Naive thymus-derived CD4-positive, alpha-beta T cell (primary cell): ENCODE measurements around the gene NACC2. TPM values are rescaled to one million over a fixed set of nuclear protein-coding genes. Genes with fewer than 3 reads are reported as not detected.
A peak's percentile ranks its signal among the peaks of the same experiment; 100 is the strongest.

ENCODE experiments used
- ATAC-seq: fragments of 150-1000 bp; cut with Tn5 transposase; 2 replicates; pipeline ENCODE4 v1.10.0; 2021; ENCODE audit warnings: mild to moderate bottlenecking, moderate library complexity
- CTCF ChIA-PET: fragments of 350-600 bp; sonication (Branson Sonifier 250); formaldehyde crosslinking; loops from one replicate; lab custom pipeline; 2021; ENCODE audit warnings: antibody characterized with exemption; lab: Charles Lee
- POLR2A ChIA-PET: fragments of 350-600 bp; sonication (Branson Sonifier 250); formaldehyde crosslinking; loops from one replicate; lab custom pipeline; 2021; ENCODE audit warnings: antibody characterized with exemption, inconsistent platforms; lab: Charles Lee
- DNase-seq, 9 donors: peaks; one replicate each; pipeline versions ENCODE4 v3.0.0 to v3.0.0-alpha.2; 2020 to 2022; ENCODE audit warnings: mixed read lengths in 1 of 9
- H3K27ac ChIP-seq: one replicate; pipeline ENCODE4 v1.7.0; 2013; ENCODE audit warnings: mild to moderate bottlenecking, low read depth, low read length, moderate library complexity
- H3K27me3 ChIP-seq, 2 donors: one replicate each; pipeline ENCODE4 v1.7.0; 2013; ENCODE audit warnings: low read length in 2 of 2, mild to moderate bottlenecking in 2 of 2, moderate library complexity in 2 of 2; ENCODE audit not compliant: control insufficient read depth in 2 of 2, insufficient read depth in 2 of 2
- H3K36me3 ChIP-seq, 3 experiments: 1 replicate in 2 of 3; 2 replicates in 1 of 3; pipeline ENCODE4 v1.7.0; 2013; ENCODE audit warnings: low read length in 3 of 3, mild to moderate bottlenecking in 3 of 3, moderate library complexity in 1 of 3; ENCODE audit not compliant: insufficient read depth in 3 of 3, control insufficient read depth in 2 of 3
- H3K4me1 ChIP-seq, 2 donors: one replicate each; pipeline ENCODE4 v1.7.0; 2013; ENCODE audit warnings: low read length in 2 of 2, mild to moderate bottlenecking in 2 of 2, moderate library complexity in 1 of 2; ENCODE audit not compliant: control insufficient read depth in 2 of 2, insufficient read depth in 2 of 2
- H3K4me3 ChIP-seq: 2 replicates; pipeline ENCODE4 v1.7.0; 2013; ENCODE audit warnings: mild to moderate bottlenecking, low read length
- H3K9me3 ChIP-seq, 3 experiments: 1 replicate in 2 of 3; 2 replicates in 1 of 3; pipeline ENCODE4 v1.7.0; 2013; ENCODE audit warnings: low read length in 3 of 3; ENCODE audit not compliant: control insufficient read depth in 2 of 3
- H3K27ac Mint-ChIP-seq, 9 donors: one replicate each; pipeline ENCODE4 v1.8.0; 2020 to 2022; ENCODE audit warnings: mixed read lengths in 9 of 9, mild to moderate bottlenecking in 8 of 9, moderate library complexity in 5 of 9, inconsistent platforms in 2 of 9
- H3K27me3 Mint-ChIP-seq, 5 donors: one replicate each; pipeline ENCODE4 v1.8.0; 2021 to 2022; ENCODE audit warnings: mixed read lengths in 5 of 5, mild to moderate bottlenecking in 1 of 5
- H3K36me3 Mint-ChIP-seq, 5 donors: one replicate each; pipeline ENCODE4 v1.8.0; 2020 to 2022; ENCODE audit warnings: mixed read lengths in 5 of 5, mild to moderate bottlenecking in 3 of 5, inconsistent platforms in 1 of 5
- H3K4me1 Mint-ChIP-seq, 7 donors: one replicate each; pipeline ENCODE4 v1.8.0; 2020 to 2022; ENCODE audit warnings: mixed read lengths in 7 of 7, mild to moderate bottlenecking in 3 of 7, inconsistent platforms in 1 of 7
- H3K4me3 Mint-ChIP-seq, 10 donors: one replicate each; pipeline ENCODE4 v1.8.0; 2020 to 2022; ENCODE audit warnings: mild to moderate bottlenecking in 10 of 10, mixed read lengths in 10 of 10, moderate library complexity in 6 of 10, inconsistent platforms in 2 of 10
- H3K9me3 Mint-ChIP-seq, 11 donors: one replicate each; pipeline ENCODE4 v1.8.0; 2020 to 2022; ENCODE audit warnings: mixed read lengths in 11 of 11, mild to moderate bottlenecking in 4 of 11, inconsistent platforms in 1 of 11, moderate library complexity in 1 of 11
- intact Hi-C, 2 donors: fragments of 100-400 bp; cut with micrococcal nuclease; formaldehyde crosslinking; loops; one replicate each; pipeline ENCODE4 v1.15.1; 2023
- polyA plus RNA-seq, 2 donors: library from polyadenylated mRNA; unstranded; fragments of 300-500 nt; fragmentation: Illumina TruSeq; gene quantifications; one replicate each; pipeline ENCODE4 v1.2.3, GENCODE V29; 2021
- total RNA-seq, 6 experiments: library from RNA in 5 of 6; stranded (reverse) in 5 of 6; gene quantifications; 1 replicate in 5 of 6; 2 replicates in 1 of 6; pipeline ENCODE4 v1.2.3 and lab custom pipeline; 2021 to 2026

NACC2 gene
- total and polyA plus RNA-seq, 7 experiments from 2014 or later, result 0.92 to 17.7 (median 7.5) TPM

DNA sequence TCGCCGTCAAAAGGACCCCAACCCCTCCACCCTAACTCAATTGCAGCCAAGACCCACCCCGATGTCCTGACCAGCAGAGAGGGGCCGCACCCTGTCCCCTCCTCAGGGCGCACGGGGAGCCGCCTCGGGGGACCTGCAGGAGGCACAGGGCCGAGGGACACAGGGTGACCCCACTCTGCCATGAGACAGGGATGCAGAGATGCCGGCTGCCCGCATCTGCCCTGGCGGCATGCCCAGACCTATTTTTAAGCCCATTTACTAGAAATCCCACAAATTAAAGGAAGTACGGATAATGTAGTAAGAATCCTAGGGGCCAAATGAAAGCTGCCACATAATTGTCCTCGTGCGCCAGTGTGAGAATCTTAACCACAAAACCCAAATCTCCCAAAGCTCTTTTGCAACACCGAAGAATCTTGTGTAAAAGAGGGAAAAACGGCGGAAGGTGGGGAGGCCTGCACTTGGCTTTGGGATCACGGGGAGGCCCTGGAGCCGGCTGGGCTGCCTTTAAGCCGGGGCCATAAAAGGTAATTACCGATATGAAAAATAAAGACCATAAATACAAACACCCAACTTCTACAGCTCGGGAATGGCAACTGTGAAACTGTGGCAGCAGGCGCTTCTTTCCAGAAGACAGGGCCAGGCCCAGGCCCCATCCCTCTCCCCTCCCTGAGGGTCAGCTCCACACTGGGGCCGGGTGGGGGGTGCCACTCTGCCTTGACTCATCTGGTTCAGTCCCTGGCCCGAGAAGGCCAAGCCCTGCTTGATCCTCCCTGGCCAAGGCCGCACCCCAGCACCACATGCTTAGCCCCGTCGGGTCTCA lies 35.0 kb downstream of the NACC2 start:
- DNase-seq, result peak in 1 of 9 donors; percentile 18
- no peak overlapping the region for H3K27ac ChIP-seq
- POLR2A ChIA-PET, result no interaction called here

GRCh38 chr9:136059321-136059791 lies 35.7 kb downstream of the NACC2 start:
- peaks cover 0 to 13% (median 4%) of the 10 kb centered on the region in 5 donors for H3K36me3 Mint-ChIP-seq
- Histone ChIP-seq H3K4me3 (no peak overlapping the region), H3K4me1 (peaks cover 0 to 5% of the 10 kb centered on the region in 2 donors), H3K36me3 (no peaks in the 10 kb centered on the region), H3K27me3 (no peaks in the 10 kb centered on the region), H3K9me3 (no peaks in the 10 kb centered on the region), H3K27ac (no peak overlapping the region)
- intact Hi-C loops, result no loop called here
- no peaks in the 10 kb centered on the region for H3K9me3 Mint-ChIP-seq
- CTCF ChIA-PET, result no interaction called here
- POLR2A ChIA-PET, result no interaction called here
- DNase-seq (no peak), ATAC-seq (no peak)
- H3K4me3 Mint-ChIP-seq, result no peak overlapping the region
- peaks cover 0 to 4% (median 0%) of the 10 kb centered on the region in 5 donors for H3K27me3 Mint-ChIP-seq
- no peak overlapping the region for H3K27ac Mint-ChIP-seq
- H3K4me1 Mint-ChIP-seq, result peaks cover 0 to 29% (median 14%) of the 10 kb centered on the region in 7 donors

More for the DNA sequence above, 35.0 kb downstream of the NACC2 start:
- peaks cover 0 to 20% (median 4%) of the 10 kb centered on the region in 5 donors for H3K36me3 Mint-ChIP-seq
- Histone ChIP-seq H3K4me3 (no peak overlapping the region), H3K27me3 (no peaks in the 10 kb centered on the region), H3K4me1 (no peaks in the 10 kb centered on the region), H3K36me3 (no peaks in the 10 kb centered on the region), H3K9me3 (no peaks in the 10 kb centered on the region)
- peaks cover 0 to 4% (median 0%) of the 10 kb centered on the region in 5 donors for H3K27me3 Mint-ChIP-seq
- no peak overlapping the region for H3K4me3 Mint-ChIP-seq
- H3K9me3 Mint-ChIP-seq, result no peaks in the 10 kb centered on the region
- peaks cover 0 to 26% (median 10%) of the 10 kb centered on the region in 7 donors for H3K4me1 Mint-ChIP-seq
- H3K27ac Mint-ChIP-seq, result no peak overlapping the region
- intact Hi-C loops, result no loop called here
- CTCF ChIA-PET, result no interaction called here
- ATAC-seq, result peak; percentile 24

- ChIA-PET CTCF (interaction anchor here (0.7 kb wide), 1 partner anchor 32 kb away, joined by 3 read pairs; no protein-coding TSS in a partner anchor), POLR2A (no interaction called here)
- H3K9me3 ChIP-seq, result no peaks in the 10 kb centered on the region
- H3K9me3 Mint-ChIP-seq, result no peaks in the 10 kb centered on the region
- H3K4me3 ChIP-seq, result no peak overlapping the region
- no peak overlapping the region for H3K27ac ChIP-seq
- no peak for ATAC-seq
- H3K27me3 Mint-ChIP-seq, result peaks cover 0 to 4% (median 0%) of the 10 kb centered on the region in 5 donors
- H3K27me3 ChIP-seq, result peaks cover 0 to under 1% of the 10 kb centered on the region in 2 donors
- H3K4me1 Mint-ChIP-seq, result peaks cover 0 to 29% (median 14%) of the 10 kb centered on the region in 7 donors
- peaks cover 0 to 13% (median 4%) of the 10 kb centered on the region in 5 donors for H3K36me3 Mint-ChIP-seq
- no peak overlapping the region for H3K27ac Mint-ChIP-seq
- H3K36me3 ChIP-seq, result no peaks in the 10 kb centered on the region
- no peak overlapping the region for H3K4me3 Mint-ChIP-seq
- intact Hi-C loops, result no loop called here
- DNase-seq, result no peak
- peaks cover 0 to 5% of the 10 kb centered on the region in 2 donors for H3K4me1 ChIP-seq
These were observed 36.2 kb downstream of the NACC2 start for GRCh38 chr9:136058801-136059302.

- Mint-ChIP-seq H3K36me3 (peaks cover 0 to 12% (median 3%) of the 10 kb centered on the region in 5 donors), H3K4me1 (peaks cover 0 to 29% (median 14%) of the 10 kb centered on the region in 7 donors), H3K9me3 (no peaks in the 10 kb centered on the region), H3K4me3 (no peak overlapping the region), H3K27ac (no peak overlapping the region), H3K27me3 (peaks cover 0 to 8% (median 4%) of the 10 kb centered on the region in 5 donors)
- Histone ChIP-seq H3K4me3 (no peak overlapping the region), H3K36me3 (no peaks in the 10 kb centered on the region), H3K27ac (no peak overlapping the region), H3K27me3 (peaks cover 0 to 6% of the 10 kb centered on the region in 2 donors), H3K9me3 (no peaks in the 10 kb centered on the region), H3K4me1 (peaks cover 0 to 6% of the 10 kb centered on the region in 2 donors)
- intact Hi-C loops, result no loop called here
- ATAC-seq (no peak), DNase-seq (no peak)
- ChIA-PET CTCF (interaction anchor here (0.7 kb wide), 1 partner anchor 32 kb away, joined by 3 read pairs; no protein-coding TSS in a partner anchor), POLR2A (no interaction called here)
These were observed 37.0 kb downstream of the NACC2 start for GRCh38 chr9:136058084-136058483.

- Mint-ChIP-seq H3K27me3 (peaks cover 0 to 12% (median 4%) of the 10 kb centered on the region in 5 donors), H3K4me1 (peaks cover 0 to 31% (median 14%) of the 10 kb centered on the region in 7 donors), H3K27ac (no peak overlapping the region), H3K4me3 (peak overlapping the region in 1 of 10 donors; percentile 25), H3K9me3 (no peaks in the 10 kb centered on the region), H3K36me3 (peaks cover 0 to 7% (median 0%) of the 10 kb centered on the region in 5 donors)
- no peak overlapping the region for H3K27ac ChIP-seq
- CTCF ChIA-PET, result no interaction called here
- H3K27me3 ChIP-seq, result peaks cover 0 to 6% of the 10 kb centered on the region in 2 donors
- intact Hi-C loops, result no loop called here
- no peaks in the 10 kb centered on the region for H3K36me3 ChIP-seq
- H3K4me3 ChIP-seq, result no peak overlapping the region
- H3K9me3 ChIP-seq, result no peaks in the 10 kb centered on the region
- H3K4me1 ChIP-seq, result peaks cover under 1 to 9% of the 10 kb centered on the region in 2 donors
- no peak for ATAC-seq
- DNase-seq, result no peak
- POLR2A ChIA-PET, result no interaction called here
These were observed 37.6 kb downstream of the NACC2 start for GRCh38 chr9:136057236-136058081.

- DNase-seq, result no peak
- Mint-ChIP-seq H3K27ac (no peak overlapping the region), H3K4me1 (peaks cover 3 to 36% (median 15%) of the 10 kb centered on the region in 7 donors), H3K36me3 (peaks cover 0 to 7% (median 0%) of the 10 kb centered on the region in 5 donors), H3K4me3 (no peak overlapping the region), H3K9me3 (no peaks in the 10 kb centered on the region), H3K27me3 (peaks cover 0 to 17% (median 4%) of the 10 kb centered on the region in 5 donors)
- Histone ChIP-seq H3K4me1 (peaks cover 8 to 9% of the 10 kb centered on the region in 2 donors), H3K27me3 (peaks cover 0 to 6% of the 10 kb centered on the region in 2 donors), H3K36me3 (no peaks in the 10 kb centered on the region), H3K4me3 (no peak overlapping the region), H3K27ac (no peak overlapping the region), H3K9me3 (no peaks in the 10 kb centered on the region)
- ATAC-seq, result no peak
- POLR2A ChIA-PET, result no interaction called here
- CTCF ChIA-PET, result no interaction called here
- intact Hi-C loops, result no loop called here
These were observed 38.4 kb downstream of the NACC2 start for GRCh38 chr9:136056546-136057235.
